ENCODE measurements around the gene TMEM63A.

The TMEM63A gene

GRCh38 chr1:225886159-225887029 is 4.2 kb upstream of the TMEM63A start:
- in situ Hi-C loops (cut with HindIII; ENCODE audit: low sequenced_read_pairs): no loop called here

DNA sequence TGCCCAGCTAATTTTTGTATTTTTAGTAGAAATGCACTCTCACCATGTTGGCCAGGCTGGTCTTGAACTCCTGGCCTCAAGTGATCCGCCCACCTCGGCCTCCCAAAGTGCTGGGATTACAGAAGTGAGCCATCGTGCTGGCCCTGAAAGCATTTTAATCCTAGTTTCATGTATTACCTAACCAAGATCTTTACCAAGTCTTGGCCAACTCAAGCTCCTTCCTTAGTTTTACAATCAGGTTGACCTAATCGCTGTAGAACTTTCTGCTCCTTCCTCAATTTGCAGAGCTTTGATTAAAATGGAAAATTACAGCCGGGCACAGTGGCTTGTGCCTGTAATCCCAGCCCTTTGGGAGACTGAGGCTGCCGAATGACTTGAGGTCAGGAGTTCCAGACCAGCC is 3.2 kb upstream of the TMEM63A start:
- in situ Hi-C loops (cut with HindIII; ENCODE audit: low sequenced_read_pairs): no loop called here

GRCh38 chr1:225883616-225884265 is 1.6 kb upstream of the TMEM63A start:
- in situ Hi-C loops (cut with HindIII; ENCODE audit: low sequenced_read_pairs): no loop called here

DNA sequence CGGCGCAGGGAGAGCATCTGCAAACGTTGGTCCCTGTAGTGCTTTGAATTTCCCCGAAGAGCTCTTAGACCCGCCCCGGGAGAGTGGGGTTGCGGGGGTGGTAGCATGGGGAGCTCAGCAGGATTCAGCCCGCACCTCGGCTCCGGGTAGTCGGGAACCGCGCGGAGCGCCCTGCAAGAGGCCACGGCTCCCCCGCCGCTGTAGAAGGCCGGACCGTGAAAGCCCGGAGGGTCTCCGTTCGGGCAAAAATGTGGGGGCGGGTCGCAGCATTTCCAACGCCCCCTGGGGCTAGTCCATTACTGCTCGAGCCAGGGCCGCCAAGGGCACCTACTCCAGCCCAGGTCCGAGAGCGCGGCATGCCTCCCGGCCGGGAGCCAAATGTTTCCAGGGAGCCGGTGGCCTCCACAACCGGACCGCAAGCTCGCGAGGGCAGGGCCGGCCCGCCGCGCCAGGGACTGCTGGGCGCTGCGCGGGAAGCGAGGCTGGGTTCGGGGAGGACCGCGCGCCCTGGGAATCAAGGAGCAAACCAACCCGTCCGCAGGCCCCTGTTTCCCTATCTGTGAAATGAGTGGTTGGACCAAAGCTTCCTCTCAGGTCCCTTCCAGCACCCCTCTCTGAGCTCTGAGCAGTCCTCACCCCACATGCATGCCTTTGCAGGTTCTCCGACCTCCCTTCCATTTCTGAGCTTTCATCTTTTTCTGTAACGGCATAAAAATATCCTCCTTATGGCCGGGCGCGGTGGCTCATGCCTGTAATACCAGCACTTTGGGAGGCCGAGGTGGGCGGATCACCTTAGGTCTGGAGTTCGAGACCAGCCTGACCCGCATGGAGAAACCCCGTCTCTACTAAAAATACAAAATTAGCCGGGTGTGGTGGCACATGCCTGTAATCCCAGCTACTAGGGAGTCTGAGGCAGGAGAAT is 775 bp upstream of the TMEM63A start:
- in situ Hi-C loops (cut with HindIII; ENCODE audit: low sequenced_read_pairs): no loop called here

DNA sequence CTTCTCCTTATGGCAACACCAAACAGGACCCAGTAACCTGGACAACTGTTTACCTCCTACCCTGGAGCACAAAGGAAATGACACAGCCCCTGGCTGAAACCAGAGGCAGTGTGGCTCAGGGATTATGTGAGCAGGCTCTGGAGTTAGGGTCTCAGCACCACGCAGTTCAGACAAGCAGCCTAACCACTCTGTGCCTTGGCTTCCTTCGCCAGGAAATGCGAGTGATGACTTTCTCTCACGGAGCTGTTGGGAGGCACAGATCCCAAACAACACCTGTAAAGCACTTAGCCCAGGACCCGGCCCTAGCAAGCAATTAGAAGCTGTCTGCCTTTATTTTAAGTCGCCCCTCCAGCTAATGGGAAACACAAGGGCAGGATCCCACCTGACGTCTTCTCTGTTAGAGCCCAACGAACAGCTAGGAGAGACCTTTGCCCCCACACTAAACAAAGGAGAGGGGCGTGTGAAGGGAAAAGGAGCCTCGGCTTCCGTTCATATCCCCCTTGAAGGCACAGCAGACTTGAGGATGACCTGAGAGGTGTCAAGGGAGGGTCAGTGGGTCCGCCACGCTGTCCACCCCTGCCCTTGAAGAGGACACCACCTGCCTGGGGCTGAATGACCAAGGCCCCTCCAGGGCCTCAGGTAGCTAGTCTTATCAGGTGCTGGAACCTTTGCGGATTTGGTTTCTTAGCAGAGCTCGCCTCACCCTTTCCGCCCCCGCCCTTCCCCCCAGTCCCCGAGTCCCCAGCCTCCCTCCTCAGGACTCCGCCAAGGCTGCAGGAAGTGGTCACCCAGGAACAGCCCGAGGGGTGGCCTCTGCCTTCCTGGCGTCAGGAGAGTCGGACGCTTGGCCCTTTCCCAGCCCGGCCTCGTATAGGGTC is 860 bp downstream of the TMEM63A start:
- in situ Hi-C loops (cut with HindIII; ENCODE audit: low sequenced_read_pairs): no loop called here

GRCh38 chr1:225880636-225881035 is 1.5 kb downstream of the TMEM63A start:
- in situ Hi-C loops (cut with HindIII; ENCODE audit: low sequenced_read_pairs): no loop called here

GRCh38 chr1:225880222-225880588 is 2.0 kb downstream of the TMEM63A start:
- in situ Hi-C loops (cut with HindIII; ENCODE audit: low sequenced_read_pairs): no loop called here

DNA sequence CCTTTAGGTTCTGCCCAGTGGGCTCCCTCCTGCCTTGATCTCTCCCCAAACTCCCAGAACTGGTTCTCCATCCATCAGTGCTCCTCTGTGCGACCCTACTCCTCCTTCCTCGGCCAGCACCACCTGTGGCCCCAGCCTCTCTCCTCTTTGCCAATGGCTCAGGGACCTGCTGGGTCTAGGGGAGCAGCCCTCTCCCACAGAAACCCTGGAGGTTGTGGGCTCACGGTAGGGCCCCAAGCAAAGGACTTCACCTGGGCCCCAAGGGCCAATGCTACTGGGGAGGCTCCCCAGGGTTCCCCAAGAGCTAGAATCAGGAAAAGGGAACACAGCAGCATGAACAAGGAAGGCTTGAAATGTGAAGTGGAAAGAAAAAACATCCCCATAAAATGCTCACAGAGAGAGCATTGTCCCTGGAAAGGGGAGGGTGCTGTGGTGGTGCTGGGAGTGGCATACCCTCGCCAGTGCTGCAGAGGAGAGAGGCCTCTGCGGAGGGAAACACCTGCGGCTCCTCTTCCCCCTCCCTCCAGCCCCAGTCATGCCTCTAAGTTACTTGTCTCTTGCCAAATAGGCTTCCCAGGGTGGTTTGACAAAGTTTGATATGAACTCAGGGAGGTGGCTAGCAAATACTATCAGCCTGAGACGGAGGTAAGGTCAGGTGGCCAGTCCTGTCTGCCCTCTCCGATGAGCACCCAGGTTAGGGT is 2.5 kb downstream of the TMEM63A start:
- in situ Hi-C loops (cut with HindIII; ENCODE audit: low sequenced_read_pairs): no loop called here

GRCh38 chr1:225878282-225878681 is 3.9 kb downstream of the TMEM63A start:
- in situ Hi-C loops (cut with HindIII; ENCODE audit: low sequenced_read_pairs): no loop called here

GRCh38 chr1:225877580-225877979 is 4.6 kb downstream of the TMEM63A start:
- in situ Hi-C loops (cut with HindIII; ENCODE audit: low sequenced_read_pairs): no loop called here

- in situ Hi-C loops (cut with HindIII; ENCODE audit: low sequenced_read_pairs): no loop called here
Observed at GRCh38 chr1:225876900-225877510, 5.2 kb downstream of the TMEM63A start.

- in situ Hi-C loops (cut with HindIII; ENCODE audit: low sequenced_read_pairs): no loop called here
Observed at GRCh38 chr1:225875044-225875815, 7.0 kb downstream of the TMEM63A start.

DNA sequence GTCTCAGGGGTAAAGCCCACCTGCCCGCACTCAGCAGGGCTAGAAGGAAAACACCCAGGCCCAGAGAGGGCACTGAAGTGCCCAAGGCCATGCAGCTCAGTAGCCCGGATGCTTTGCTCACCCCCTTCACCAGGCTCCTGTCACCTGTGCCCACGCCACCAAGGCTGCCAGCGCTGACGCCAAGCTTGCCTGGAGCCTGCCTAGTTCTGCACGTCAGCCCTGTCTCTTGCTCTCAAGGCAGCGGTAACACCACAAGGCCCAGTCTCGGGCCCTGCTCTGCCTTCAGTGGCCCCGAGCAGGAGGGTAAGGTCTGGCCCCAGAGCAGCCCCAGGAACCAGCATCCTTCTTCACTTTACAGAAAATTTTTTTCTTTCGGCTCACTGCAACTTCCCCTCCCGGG is 7.7 kb downstream of the TMEM63A start:
- in situ Hi-C loops (cut with HindIII; ENCODE audit: low sequenced_read_pairs): no loop called here

GRCh38 chr1:225873281-225873850 is 8.8 kb downstream of the TMEM63A start:
- in situ Hi-C loops (cut with HindIII; ENCODE audit: low sequenced_read_pairs): no loop called here

- in situ Hi-C loops (cut with HindIII; ENCODE audit: low sequenced_read_pairs): no loop called here
Observed at GRCh38 chr1:225872075-225872430, 10.1 kb downstream of the TMEM63A start.

DNA sequence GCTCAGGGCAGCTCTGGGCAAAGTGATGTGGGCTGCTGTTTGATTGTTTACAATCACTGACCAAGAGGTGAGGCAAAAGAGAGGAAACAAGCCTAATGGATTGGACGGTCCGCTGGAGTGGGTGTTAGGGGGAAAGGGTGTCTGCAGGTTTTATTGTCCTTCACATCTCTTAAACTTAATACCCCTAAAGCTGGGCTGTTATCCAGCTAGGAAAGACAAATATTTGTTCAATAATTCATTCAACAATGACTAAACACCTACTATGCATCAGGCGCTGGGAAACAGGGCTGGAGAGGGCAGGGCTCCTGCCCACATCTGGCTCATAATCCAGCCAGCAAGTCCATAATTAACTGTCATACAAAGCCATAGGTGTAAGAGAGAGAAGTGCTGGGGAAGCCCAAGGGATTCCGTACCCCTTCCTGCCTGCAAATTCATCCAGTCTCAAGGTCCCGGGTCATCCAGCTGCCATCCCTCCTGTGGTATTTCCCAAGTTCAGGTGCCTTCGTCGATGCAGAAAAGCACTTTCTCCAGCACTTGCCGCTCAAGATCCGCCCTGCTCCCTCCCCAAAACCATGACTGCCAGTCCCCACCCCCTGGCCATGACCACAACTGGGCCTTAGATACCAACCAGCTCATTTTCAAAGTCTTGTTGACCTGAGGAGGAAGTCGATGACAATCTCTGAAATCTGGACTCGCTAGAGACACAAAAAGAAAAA is 10.7 kb downstream of the TMEM63A start:
- in situ Hi-C loops (cut with HindIII; ENCODE audit: low sequenced_read_pairs): no loop called here

GRCh38 chr1:225870911-225871310 is 11.3 kb downstream of the TMEM63A start:
- in situ Hi-C loops (cut with HindIII; ENCODE audit: low sequenced_read_pairs): no loop called here

All from DLD1 (cell line).